T-helper 9 cell (primary cell): ENCODE measurements around the gene PNLIPRP1.

Source experiments
- DNase-seq: peaks from one replicate; pipeline ENCODE4 v3.0.0-alpha.2; 2020

PNLIPRP1 gene

DNA sequence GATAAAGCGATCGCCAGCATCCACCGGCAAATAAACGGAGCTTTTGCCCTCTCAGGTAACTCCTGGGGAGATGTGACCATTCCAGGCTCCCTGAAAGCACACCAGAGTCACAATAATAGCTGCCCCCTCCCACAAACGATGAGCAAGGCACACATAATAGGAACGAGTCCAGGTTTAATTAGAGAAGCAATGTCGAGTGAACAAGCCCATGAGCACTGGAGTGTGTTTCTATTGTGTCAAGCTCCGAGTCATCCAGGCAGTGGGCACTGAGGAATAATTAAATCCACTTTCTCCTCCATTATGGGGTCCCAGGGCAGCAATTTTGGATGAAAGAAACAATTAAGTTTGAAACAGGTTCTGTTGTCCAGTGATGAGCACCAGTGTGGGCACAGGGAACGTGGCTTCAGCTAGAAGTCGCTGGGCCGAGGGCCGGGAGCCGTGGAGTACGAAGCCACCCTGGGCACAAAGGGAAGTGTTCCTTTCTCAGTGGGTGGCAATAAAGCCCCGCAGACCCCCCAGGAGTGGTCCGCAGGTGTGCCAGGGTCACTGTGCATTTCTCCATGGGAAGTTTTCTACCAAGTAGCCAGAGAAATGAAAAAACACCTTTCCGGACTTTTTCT is 41.9 kb downstream of the PNLIPRP1 start:
- no peak for DNase-seq

DNA sequence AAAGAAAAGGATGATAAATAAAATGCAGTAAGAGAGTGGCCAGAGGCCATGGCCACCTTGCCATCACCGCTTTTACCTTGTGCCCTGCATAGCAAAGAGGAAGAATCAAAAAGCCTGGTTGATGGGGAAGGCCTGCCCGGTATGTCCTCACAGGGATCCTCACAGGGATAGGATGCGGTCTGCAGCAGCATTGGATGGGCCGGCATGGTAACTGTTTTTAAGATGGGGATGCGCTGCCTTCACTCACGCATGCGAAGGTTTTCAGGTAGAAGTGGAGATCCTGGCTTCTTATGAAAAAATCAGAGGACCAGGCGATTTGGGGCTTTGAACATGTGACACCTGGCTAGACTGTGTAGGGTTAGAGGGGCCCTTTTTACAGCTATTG is 42.4 kb downstream of the PNLIPRP1 start:
- DNase-seq = no peak

DNA sequence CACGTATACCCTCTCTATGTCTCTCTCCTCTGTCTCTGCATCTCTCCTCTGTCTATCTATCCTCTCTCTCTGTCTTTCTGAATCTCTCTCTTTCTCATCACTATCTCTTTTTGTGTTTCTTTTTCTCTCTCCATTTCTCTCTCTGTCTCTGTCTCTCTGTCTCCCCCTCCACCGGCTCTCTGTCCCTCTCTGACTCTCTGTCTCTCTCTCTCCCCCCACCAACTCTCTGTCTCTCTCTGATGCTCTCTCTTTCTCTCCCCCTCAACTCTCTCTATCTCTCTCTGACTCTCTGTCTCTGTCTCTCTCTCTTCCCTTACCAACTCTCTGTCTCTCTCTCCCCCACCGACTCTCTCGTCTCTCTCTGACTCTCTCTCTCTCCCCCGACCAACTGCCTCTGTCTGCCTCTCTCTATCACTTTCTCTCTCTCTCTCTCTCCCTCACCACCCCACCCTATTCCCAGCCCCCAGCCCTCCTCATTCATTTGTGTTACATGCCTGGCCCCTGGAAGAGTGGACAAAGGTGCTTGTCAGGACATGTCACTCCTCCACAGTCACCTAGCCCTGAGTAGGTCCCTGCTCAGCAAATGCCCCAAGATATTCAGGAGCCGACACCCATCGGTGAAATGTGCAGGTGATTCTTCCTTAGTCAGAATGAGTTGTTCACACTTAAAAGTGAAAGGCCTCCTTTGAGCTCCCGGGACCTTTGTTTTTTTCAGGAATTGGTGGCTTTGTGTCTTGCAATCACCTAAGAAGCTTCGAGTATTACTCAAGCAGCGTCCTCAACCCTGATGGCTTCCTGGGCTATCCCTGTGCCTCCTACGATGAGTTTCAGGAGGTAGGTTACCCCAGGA is 43.6 kb downstream of the PNLIPRP1 start:
- DNase-seq = no peak

DNA sequence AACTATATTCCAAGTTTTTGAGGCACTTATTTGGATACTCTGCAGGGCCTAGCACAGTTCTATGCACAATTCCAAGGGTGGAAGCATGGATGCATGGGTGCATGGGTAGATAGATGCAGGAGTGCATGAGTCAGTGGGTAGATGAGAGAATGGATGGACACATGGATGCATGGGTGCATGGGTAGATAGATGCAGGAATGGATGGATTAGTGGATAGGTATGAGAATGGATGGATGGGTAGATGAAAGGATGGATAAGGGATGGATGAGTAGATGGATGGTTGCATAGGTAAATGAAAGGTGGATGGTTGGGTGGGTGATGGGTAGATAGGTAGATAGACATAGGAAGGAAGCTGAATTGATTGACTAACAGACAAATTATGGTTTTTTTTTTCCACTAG is 45.6 kb downstream of the PNLIPRP1 start:
- DNase-seq = no peak

DNA sequence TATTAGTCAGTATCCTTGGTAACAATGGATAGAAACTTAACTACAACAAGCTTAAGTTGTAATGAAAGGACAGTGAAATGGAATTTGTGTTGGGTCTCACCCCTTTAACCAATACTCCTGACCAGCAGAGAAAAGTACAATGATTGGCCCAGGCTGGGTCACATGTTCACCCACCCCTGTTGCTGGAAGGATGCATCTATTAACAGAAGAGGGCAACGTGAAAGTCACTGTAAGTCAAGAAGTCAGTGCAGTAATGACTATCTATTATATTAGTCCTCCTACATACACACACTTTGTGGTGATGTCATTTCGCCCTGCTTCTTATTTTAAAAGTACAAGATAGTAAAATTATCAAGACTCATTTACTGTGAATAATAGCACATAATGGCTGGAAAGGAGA is 46.2 kb downstream of the PNLIPRP1 start:
- DNase-seq = no peak

DNA sequence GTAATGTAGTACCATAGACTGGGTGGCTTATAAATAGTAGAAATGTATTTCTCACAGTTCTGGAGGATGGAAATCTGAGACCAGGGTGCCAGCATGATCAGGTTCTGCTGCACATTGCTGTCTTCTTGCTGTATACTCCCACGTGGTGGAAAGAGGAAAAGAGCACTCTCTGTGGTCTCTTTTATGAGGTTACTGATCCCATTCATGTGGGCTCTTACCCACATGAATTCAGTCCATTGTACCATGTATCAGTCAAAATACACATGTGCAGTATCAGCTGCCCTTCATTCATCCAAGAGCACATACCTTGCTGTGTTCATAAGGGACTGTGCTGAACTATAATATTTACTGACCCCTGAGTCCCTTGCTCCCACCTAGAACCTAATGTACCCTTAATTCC is 47.1 kb downstream of the PNLIPRP1 start:
- no peak for DNase-seq

DNA sequence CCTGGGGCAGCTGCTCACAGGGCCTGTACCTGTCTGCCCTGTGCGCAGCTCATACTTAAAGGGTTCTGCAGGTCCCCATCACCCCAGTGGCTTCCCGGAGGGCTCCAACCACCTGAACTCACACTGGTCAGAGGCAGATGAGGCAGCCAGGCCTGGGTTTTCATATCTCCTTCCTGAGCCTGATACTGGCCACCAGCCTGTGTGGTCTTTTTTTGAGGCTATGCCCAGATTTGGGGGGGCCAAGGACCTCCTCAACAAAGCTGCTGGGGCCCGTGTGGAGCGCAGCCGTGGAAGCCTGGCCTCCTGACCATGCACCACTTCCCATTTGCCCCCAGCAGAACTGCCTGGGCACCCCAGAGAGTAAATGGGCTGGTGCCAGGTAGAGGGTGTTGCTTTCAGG is 55.7 kb downstream of the PNLIPRP1 start:
- no peak for DNase-seq

DNA sequence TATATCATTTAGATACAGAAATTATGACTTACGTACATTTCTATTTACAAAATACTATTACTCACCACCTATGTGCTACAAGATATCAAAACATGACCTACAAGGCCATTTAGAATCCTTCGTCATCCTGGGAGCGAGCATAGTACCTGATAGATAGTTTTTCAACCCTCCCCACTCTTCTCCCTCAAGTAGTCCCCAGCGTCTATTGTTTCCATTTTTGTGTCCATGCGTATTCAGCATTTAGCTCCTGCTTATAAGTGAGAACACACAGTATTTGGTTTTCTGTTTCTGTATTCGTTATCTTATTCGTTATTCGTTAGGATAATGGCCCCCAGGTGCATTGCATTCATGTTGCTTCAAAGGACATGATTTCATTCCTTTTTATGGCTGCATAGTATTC is 58.1 kb downstream of the PNLIPRP1 start:
- DNase-seq = no peak

DNA sequence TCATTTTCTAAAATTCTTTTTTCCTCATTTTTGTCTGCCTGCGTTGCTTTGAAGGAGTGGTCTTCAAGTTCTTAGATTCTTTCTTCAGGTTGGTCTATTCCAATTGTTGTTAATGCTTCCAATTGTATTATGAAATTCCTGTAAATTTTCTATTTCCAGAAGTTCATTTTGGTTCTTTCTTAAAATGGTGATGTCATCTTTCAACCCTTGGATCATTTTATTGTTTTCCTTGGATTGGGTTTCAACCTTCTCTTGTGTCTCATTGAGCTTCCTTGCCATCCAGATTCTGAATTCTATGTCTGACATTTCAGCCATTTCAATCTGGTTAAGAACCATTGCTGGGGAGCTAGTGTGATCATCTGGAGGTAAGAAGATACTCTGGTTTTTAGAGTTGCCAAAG is 63.1 kb downstream of the PNLIPRP1 start:
- DNase-seq = no peak

DNA sequence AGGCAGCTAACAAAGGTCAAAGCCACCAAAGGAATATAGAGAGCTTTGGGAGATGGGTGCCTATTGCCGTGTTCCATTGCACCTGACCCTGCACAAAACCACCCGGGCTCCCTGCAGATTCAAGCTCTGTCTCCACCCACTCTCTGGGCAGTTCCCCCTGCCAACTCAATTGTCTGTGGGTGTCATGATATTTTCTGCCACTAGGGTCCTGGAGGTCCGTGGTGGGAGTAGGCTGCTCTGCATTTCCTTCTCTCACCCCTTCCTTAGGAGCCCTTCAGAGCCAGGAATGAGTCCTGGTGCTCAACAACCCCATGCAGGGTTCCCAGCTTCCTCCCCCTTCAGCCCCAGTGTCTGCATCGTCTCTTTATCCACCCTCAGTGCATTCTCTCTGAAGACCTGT is 64.1 kb downstream of the PNLIPRP1 start:
- no peak for DNase-seq

DNA sequence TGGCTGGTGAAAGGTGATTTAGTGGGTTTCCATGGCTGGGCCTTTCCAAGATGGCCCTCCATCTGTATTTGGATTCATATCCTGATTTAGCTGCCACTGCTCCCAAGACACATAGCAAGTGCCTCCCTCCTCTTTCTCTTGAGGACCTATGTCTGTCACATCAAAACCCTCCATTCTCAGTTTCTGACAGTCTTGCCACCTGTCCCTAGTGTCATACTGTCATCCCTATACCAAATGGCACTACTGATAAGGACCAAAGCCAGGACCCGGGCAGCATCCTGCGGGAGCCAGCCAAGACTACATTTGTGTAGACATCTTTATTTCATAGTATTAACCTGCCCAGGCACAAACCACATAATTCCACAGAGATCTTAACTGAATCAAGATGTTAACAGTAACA is 64.8 kb downstream of the PNLIPRP1 start:
- no peak for DNase-seq

DNA sequence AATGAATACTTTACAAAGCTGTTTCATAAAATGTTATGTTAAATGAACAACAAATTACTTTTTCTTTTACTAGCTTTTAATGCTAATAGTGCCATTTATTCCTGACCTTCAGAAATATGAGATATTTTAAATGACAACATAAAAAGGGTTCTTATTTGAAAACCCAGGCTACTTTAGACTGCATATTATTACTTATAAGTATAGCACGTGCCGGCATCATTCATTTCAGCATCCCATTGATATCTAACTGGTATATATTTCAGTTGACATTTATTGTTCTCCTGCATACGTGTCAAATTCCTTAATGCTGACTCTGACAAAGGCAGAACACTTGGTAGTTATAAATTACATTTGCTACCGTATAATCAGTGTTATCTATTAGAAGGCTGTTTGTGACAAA is 65.3 kb downstream of the PNLIPRP1 start:
- no peak for DNase-seq

DNA sequence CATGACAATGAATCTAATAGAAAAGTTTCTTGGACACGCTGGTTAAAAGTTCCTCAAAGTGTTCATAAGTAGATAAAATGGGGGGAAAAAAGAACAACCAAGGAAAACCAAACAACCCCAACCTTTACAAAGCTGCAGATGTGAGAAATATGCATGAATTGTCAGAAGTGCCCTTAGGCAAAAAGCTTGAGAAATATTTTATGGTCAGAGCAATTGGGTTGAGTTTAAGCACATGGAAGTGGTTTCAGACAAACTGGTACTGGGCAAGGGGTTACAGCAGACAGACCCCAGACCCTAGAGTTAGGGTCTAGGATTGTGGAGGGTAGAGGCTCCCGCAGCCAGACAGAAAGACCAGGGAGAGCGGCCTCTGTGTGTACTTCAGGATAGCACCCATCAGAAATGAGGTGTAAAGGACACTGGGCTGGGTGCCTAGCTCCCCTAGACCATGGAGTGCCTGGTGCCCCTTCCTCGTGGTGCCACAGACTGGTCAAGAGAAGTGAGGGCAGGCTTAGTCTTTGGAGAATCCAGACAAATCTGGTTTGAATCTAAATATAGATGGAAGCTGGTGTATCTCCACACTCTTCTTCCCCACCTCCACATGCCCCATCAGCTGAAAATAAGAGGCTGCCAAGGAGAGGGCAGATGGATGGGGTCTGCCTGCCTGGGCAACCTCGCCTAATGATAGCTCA is 67.2 kb downstream of the PNLIPRP1 start:
- no peak for DNase-seq
